ENCODE data around the gene ELAVL4.

ELAVL4 gene

DNA sequence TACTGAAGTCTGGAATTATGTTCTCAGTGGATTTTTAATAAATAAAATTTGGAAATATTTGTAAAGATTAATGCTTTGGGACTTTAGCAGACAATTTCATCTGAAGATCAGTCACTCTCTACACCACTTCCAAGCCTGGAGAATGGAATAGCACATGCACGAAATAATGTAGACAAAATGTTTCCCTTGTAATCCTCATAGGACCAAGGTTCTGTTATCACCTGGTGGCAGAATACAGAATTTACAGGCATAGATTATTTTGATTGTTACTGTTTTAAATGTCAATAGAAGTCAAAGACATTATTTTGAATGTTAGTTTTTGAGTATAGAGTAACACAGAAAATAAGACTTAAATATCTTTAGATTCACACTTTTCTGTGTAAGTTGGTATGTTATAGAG lies 9.1 kb upstream of the ELAVL4 start:
- Histone ChIP-seq H3K4me3 (ENCODE audit: low read length, poor library complexity, severe bottlenecking) (no peak overlapping the region), H3K36me3 (ENCODE audit: insufficient read depth, low read length) (no peaks in the 10 kb centered on the region), H3F3A (ENCODE audit: low read depth) (no peaks in the 10 kb centered on the region), H3K9ac (ENCODE audit: low read depth, low read length, poor library complexity, severe bottlenecking) (no peak overlapping the region), H2AFZ (ENCODE audit: low read length) (no peak overlapping the region), H3K27me3 (ENCODE audit: insufficient read depth, low read length, poor library complexity, severe bottlenecking) (no peaks in the 10 kb centered on the region), H3K9me2 (replicated peaks; ENCODE audit: low read depth, low read length) (no peaks in the 10 kb centered on the region), H3K4me2 (ENCODE audit: low read depth, low read length, poor library complexity, severe bottlenecking) (no peak overlapping the region), H3K9me3 (ENCODE audit: insufficient read depth, low read depth, low read length) (no peaks in the 10 kb centered on the region), H3K79me2 (ENCODE audit: insufficient read depth, low read length) (no peaks in the 10 kb centered on the region), H3K4me1 (ENCODE audit: insufficient read depth, low read length, poor library complexity, severe bottlenecking) (no peaks in the 10 kb centered on the region), H4K20me1 (ENCODE audit: insufficient read depth, low read length, poor library complexity, severe bottlenecking) (no peaks in the 10 kb centered on the region)
- no peak for TF ChIP-seq EZH2phosphoT487 (IDR thresholded peaks at IDR 0.05; ENCODE audit: borderline replicate concordance)
- TF ChIP-seq, protein P1, sequence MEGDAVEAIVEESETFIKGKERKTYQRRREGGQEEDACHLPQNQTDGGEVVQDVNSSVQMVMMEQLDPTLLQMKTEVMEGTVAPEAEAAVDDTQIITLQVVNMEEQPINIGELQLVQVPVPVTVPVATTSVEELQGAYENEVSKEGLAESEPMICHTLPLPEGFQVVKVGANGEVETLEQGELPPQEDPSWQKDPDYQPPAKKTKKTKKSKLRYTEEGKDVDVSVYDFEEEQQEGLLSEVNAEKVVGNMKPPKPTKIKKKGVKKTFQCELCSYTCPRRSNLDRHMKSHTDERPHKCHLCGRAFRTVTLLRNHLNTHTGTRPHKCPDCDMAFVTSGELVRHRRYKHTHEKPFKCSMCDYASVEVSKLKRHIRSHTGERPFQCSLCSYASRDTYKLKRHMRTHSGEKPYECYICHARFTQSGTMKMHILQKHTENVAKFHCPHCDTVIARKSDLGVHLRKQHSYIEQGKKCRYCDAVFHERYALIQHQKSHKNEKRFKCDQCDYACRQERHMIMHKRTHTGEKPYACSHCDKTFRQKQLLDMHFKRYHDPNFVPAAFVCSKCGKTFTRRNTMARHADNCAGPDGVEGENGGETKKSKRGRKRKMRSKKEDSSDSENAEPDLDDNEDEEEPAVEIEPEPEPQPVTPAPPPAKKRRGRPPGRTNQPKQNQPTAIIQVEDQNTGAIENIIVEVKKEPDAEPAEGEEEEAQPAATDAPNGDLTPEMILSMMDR (conservative IDR thresholded peaks at IDR 0.05; ENCODE audit: low read length): no peak

DNA sequence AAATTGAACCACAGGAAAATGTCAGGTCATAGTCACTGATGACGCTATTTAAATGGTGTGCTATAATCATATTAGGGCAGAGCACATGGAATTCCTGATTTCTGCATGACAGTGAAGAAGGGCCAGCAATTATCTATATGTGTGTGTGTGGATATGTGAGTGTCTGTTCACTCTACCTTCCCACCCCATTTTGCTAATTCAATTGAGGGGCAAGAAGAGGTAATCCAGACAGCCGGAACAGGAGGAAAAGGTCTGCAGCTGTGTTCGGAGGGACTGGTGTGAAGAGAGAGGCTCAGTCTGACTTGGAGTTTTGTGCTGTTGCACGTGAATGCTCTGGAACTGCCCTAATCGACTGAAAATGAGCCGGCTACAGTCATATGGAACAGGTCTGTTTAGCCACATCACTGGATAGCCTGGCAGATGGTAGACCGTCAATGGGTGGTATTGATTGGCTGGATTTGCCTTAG lies 5.1 kb upstream of the ELAVL4 start:
- H3K4me1 ChIP-seq (ENCODE audit: insufficient read depth, low read length, poor library complexity, severe bottlenecking): no peaks in the 10 kb centered on the region
- H4K20me1 ChIP-seq (ENCODE audit: insufficient read depth, low read length, poor library complexity, severe bottlenecking): no peaks in the 10 kb centered on the region
- no peak overlapping the region for H3K4me2 ChIP-seq (ENCODE audit: low read depth, low read length, poor library complexity, severe bottlenecking)
- H3F3A ChIP-seq (ENCODE audit: low read depth): no peaks in the 10 kb centered on the region
- no peaks in the 10 kb centered on the region for H3K36me3 ChIP-seq (ENCODE audit: insufficient read depth, low read length)
- no peaks in the 10 kb centered on the region for H3K9me3 ChIP-seq (ENCODE audit: insufficient read depth, low read depth, low read length)
- H3K79me2 ChIP-seq (ENCODE audit: insufficient read depth, low read length): no peaks in the 10 kb centered on the region
- no peak overlapping the region for H2AFZ ChIP-seq (ENCODE audit: low read length)
- H3K27me3 ChIP-seq (ENCODE audit: insufficient read depth, low read length, poor library complexity, severe bottlenecking): no peaks in the 10 kb centered on the region
- H3K9ac ChIP-seq (ENCODE audit: low read depth, low read length, poor library complexity, severe bottlenecking): no peak overlapping the region
- TF ChIP-seq, protein P1 (conservative IDR thresholded peaks at IDR 0.05; ENCODE audit: low read length): no peak
- no peak for TF ChIP-seq EZH2phosphoT487 (IDR thresholded peaks at IDR 0.05; ENCODE audit: borderline replicate concordance)
- H3K4me3 ChIP-seq (ENCODE audit: low read length, poor library complexity, severe bottlenecking): no peak overlapping the region
- no peaks in the 10 kb centered on the region for H3K9me2 ChIP-seq (replicated peaks; ENCODE audit: low read depth, low read length)

DNA sequence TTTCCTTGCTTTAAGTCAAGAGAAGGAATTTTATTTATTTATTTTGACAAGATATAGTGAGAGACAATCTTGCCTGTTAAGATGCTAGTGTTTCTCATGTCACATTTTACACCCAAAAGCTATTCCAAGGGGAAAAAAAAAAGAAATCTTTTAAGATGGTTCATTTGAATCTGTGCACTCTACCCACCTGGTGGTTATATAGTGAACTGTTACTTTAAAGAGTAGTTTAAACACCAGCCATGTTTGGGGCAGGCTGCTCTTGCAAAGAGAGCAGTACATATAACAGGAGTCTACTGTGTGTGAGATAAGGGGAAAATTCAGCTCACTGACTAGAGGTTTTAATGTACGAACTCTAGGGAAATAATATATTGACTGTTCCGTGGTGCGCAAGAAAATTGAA lies 3.3 kb upstream of the ELAVL4 start:
- TF ChIP-seq, protein P1 (conservative IDR thresholded peaks at IDR 0.05; ENCODE audit: low read length): peak; percentile 35
- no peak for TF ChIP-seq EZH2phosphoT487 (IDR thresholded peaks at IDR 0.05; ENCODE audit: borderline replicate concordance)
- Histone ChIP-seq H3K4me2 (ENCODE audit: low read depth, low read length, poor library complexity, severe bottlenecking) (no peak overlapping the region), H3K27me3 (ENCODE audit: insufficient read depth, low read length, poor library complexity, severe bottlenecking) (no peaks in the 10 kb centered on the region), H3K4me1 (ENCODE audit: insufficient read depth, low read length, poor library complexity, severe bottlenecking) (peaks cover 4% of the 10 kb centered on the region), H3K36me3 (ENCODE audit: insufficient read depth, low read length) (no peaks in the 10 kb centered on the region), H3F3A (ENCODE audit: low read depth) (no peaks in the 10 kb centered on the region), H3K4me3 (ENCODE audit: low read length, poor library complexity, severe bottlenecking) (no peak overlapping the region), H3K9me2 (replicated peaks; ENCODE audit: low read depth, low read length) (no peaks in the 10 kb centered on the region), H2AFZ (ENCODE audit: low read length) (no peak overlapping the region), H3K9me3 (ENCODE audit: insufficient read depth, low read depth, low read length) (no peaks in the 10 kb centered on the region), H3K79me2 (ENCODE audit: insufficient read depth, low read length) (no peaks in the 10 kb centered on the region), H4K20me1 (ENCODE audit: insufficient read depth, low read length, poor library complexity, severe bottlenecking) (no peaks in the 10 kb centered on the region), H3K9ac (ENCODE audit: low read depth, low read length, poor library complexity, severe bottlenecking) (no peak overlapping the region)
